ENCODE data around the gene STRBP.

DNA sequence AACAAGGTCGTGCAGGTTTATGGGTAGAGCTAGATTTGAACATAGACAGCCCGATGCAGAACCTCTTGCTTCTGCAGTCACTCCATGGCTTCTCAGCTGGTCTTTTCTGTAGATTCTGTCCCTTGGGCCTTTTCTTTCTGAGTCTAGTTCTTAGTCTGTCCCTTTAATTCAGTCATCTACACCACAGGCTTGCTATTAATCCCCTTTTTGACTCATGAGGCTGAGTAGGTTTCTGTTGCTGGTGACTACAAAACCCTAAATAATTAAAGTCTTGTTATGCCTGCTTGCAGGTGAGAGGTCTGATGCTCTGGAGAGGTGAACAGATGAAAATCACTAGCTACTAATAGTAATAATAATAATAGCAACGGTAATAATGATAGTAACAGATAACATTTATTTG lies 19.3 kb upstream of the STRBP start:
- TF ChIP-seq MXD4 (CRISPR knock-in tag; IDR thresholded peaks at IDR 0.05; ENCODE audit: borderline replicate concordance), result no peak
- TF ChIP-seq, protein P1, sequence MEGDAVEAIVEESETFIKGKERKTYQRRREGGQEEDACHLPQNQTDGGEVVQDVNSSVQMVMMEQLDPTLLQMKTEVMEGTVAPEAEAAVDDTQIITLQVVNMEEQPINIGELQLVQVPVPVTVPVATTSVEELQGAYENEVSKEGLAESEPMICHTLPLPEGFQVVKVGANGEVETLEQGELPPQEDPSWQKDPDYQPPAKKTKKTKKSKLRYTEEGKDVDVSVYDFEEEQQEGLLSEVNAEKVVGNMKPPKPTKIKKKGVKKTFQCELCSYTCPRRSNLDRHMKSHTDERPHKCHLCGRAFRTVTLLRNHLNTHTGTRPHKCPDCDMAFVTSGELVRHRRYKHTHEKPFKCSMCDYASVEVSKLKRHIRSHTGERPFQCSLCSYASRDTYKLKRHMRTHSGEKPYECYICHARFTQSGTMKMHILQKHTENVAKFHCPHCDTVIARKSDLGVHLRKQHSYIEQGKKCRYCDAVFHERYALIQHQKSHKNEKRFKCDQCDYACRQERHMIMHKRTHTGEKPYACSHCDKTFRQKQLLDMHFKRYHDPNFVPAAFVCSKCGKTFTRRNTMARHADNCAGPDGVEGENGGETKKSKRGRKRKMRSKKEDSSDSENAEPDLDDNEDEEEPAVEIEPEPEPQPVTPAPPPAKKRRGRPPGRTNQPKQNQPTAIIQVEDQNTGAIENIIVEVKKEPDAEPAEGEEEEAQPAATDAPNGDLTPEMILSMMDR (IDR thresholded peaks at IDR 0.05), result no peak
- no peak for TF ChIP-seq PREB (CRISPR knock-in tag; IDR thresholded peaks at IDR 0.05; ENCODE audit: borderline replicate concordance)
- TF ChIP-seq, protein P2, sequence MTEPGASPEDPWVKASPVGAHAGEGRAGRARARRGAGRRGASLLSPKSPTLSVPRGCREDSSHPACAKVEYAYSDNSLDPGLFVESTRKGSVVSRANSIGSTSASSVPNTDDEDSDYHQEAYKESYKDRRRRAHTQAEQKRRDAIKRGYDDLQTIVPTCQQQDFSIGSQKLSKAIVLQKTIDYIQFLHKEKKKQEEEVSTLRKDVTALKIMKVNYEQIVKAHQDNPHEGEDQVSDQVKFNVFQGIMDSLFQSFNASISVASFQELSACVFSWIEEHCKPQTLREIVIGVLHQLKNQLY (CRISPR knock-in tag; IDR thresholded peaks at IDR 0.05), result no peak
